HCT116 (cell line): ENCODE measurements around the gene SYNGAP1. TPM values are rescaled to one million over a fixed set of nuclear protein-coding genes. Genes with fewer than 3 reads are reported as not detected.
"Not testable (repeated sequence)": the region's sequence is repeated elsewhere in the genome, so short reads cannot be mapped to it uniquely, and the experiment has no call there.

Experiments
- ATAC-seq: fragments of 200-7000 bp; cut with Tn5 transposase; 2 replicates; pipeline ENCODE4 v1.9.1; 2020; ENCODE audit warnings: mild to moderate bottlenecking, moderate library complexity
- BruUV-seq: library from RNA; stranded (reverse); fragments of 400-500 nt; replicated peaks from 2 replicates; lab custom pipeline; 2021; lab: Mats Ljungman, UMichigan
- CTCF ChIA-PET: fragments of 300-600 bp; sonication (Branson Sonifier 250); formaldehyde crosslinking; loops from one replicate; lab custom pipeline; 2021; ENCODE audit warnings: antibody characterized with exemption; lab: Charles Lee
- POLR2A ChIA-PET: fragments of 300-600, 350-600 bp; sonication (Branson Sonifier 250); formaldehyde crosslinking; loops from one replicate; lab custom pipeline; 2021; ENCODE audit warnings: antibody characterized with exemption; lab: Charles Lee
- RAD21 ChIA-PET, 2 experiments: fragments of 300-600 bp; sonication (Branson Sonifier 250); formaldehyde crosslinking; loops; one replicate each; lab custom pipeline; 2023; ENCODE audit warnings: low total read pairs in 2 of 2; ENCODE audit not compliant: uncharacterized antibody in 2 of 2, unreplicated experiment in 2 of 2, low non-redundant PET in 1 of 2; lab: Charles Lee
- DNase-seq: peaks from one replicate; pipeline ENCODE4 v3.0.0-alpha.2; 2010; ENCODE audit warnings: low read depth, low spot score
- H2AFZ ChIP-seq: fragments of 200-600 bp; shearing (Covaris generic), sonication (generic); 2 replicates; pipeline ENCODE4 v1.6.1; 2017; ENCODE audit warnings: low read depth, mixed run types, mixed read lengths, antibody characterized with exemption, low read length; ENCODE audit not compliant: poor library complexity, severe bottlenecking
- H3K27ac ChIP-seq: 2 replicates; pipeline ENCODE4 v1.5.1; 2012; ENCODE audit warnings: low read depth, low read length
- H3K27me3 ChIP-seq: fragments of 200-600 bp; sonication (generic); 2 replicates; pipeline ENCODE4 v1.6.1; 2016; ENCODE audit warnings: mixed run types, low read length, mixed read lengths; ENCODE audit not compliant: insufficient read depth
- H3K36me3 ChIP-seq, 2 experiments: fragments of 200-500 bp in 1 of 2; fragments of 200-600 bp in 1 of 2; sonication (Bioruptor generic) in 1 of 2; sonication (generic) in 1 of 2; 2 replicates each; pipeline versions ENCODE4 v1.5.1 to v1.6.1; 2014 to 2016; ENCODE audit warnings: low read length in 2 of 2, inconsistent platforms in 1 of 2, mixed read lengths in 1 of 2, mixed run types in 1 of 2; ENCODE audit not compliant: insufficient read depth in 2 of 2, control insufficient read depth in 1 of 2
- H3K4me1 ChIP-seq, 2 experiments: fragments of 200-600 bp in 1 of 2; sonication (generic) in 1 of 2; 2 replicates each; pipeline versions ENCODE4 v1.5.1 to v1.6.1; 2012 to 2017; ENCODE audit warnings: low read length in 2 of 2, inconsistent platforms in 1 of 2, mild to moderate bottlenecking in 1 of 2, mixed read lengths in 1 of 2, mixed run types in 1 of 2, moderate library complexity in 1 of 2; ENCODE audit not compliant: insufficient read depth in 2 of 2, control insufficient read depth in 1 of 2
- H3K4me2 ChIP-seq: fragments of 200-600 bp; sonication (generic); 2 replicates; pipeline ENCODE4 v1.6.1; 2017; ENCODE audit warnings: mixed run types, low read length, mixed read lengths
- H3K4me3 ChIP-seq, 2 experiments: fragments of 200-600 bp in 1 of 2; sonication (generic) in 1 of 2; replicated peaks in 1 of 2; 2 replicates each; pipeline ENCODE4 v1.5.1; 2011 to 2016; ENCODE audit warnings: low read length in 2 of 2, control low read depth in 1 of 2, low read depth in 1 of 2, mild to moderate bottlenecking in 1 of 2, mixed read lengths in 1 of 2, mixed run types in 1 of 2
- H3K79me2 ChIP-seq: fragments of 200-600 bp; sonication (generic); 2 replicates; pipeline ENCODE4 v1.6.1; 2017; ENCODE audit warnings: mild to moderate bottlenecking, mixed run types, low read length, moderate library complexity, mixed read lengths; ENCODE audit not compliant: insufficient read depth
- H3K9ac ChIP-seq: fragments of 200-600 bp; sonication (generic); 2 replicates; pipeline ENCODE4 v1.6.1; 2016; ENCODE audit warnings: low read length, mixed read lengths
- H3K9me2 ChIP-seq: fragments of 200-600 bp; sonication (generic), shearing (Covaris generic); 2 replicates; pipeline ENCODE4 v1.6.1; 2017; ENCODE audit warnings: mixed run types, mild to moderate bottlenecking, moderate library complexity; ENCODE audit not compliant: insufficient read depth
- H3K9me3 ChIP-seq, 2 experiments: fragments of 200-500 bp in 1 of 2; fragments of 200-600 bp in 1 of 2; sonication (Bioruptor generic) in 1 of 2; sonication (generic) in 1 of 2; 2 replicates each; pipeline ENCODE4 v1.6.1; 2014 to 2017; ENCODE audit warnings: low read length in 2 of 2, mixed read lengths in 2 of 2, inconsistent platforms in 1 of 2, low read depth in 1 of 2, mild to moderate bottlenecking in 1 of 2, mixed run types in 1 of 2, moderate library complexity in 1 of 2; ENCODE audit not compliant: control insufficient read depth in 1 of 2, insufficient read depth in 1 of 2
- H4K20me1 ChIP-seq: fragments of 200-600 bp; sonication (generic), shearing (Covaris generic); 2 replicates; pipeline ENCODE4 v1.6.1; 2017; ENCODE audit warnings: mixed run types, mild to moderate bottlenecking, moderate library complexity; ENCODE audit not compliant: insufficient read depth
- CBX3 ChIP-seq: IDR thresholded peaks from 2 replicates; pipeline ENCODE4 v1.6.1; 2012; ENCODE audit warnings: low read depth
- CEBPB ChIP-seq: IDR thresholded peaks from 2 replicates; pipeline ENCODE4 v1.6.1; 2012; ENCODE audit warnings: low read depth
- ELF1 ChIP-seq: IDR thresholded peaks from 2 replicates; pipeline ENCODE4 v1.6.1; 2012; ENCODE audit warnings: low read depth, borderline replicate concordance
- SRF ChIP-seq: IDR thresholded peaks from 2 replicates; pipeline ENCODE4 v1.6.1; 2012; ENCODE audit warnings: low read depth
- TCF7L2 ChIP-seq: IDR thresholded peaks from 2 replicates; pipeline ENCODE4 v1.7.0; 2011; ENCODE audit warnings: borderline replicate concordance, inconsistent platforms; ENCODE audit not compliant: insufficient read depth, insufficient read length; ENCODE audit errors: extremely low read depth
- ZNF274 ChIP-seq: fragments of 200-500 bp; sonication (Bioruptor generic); IDR thresholded peaks from 2 replicates; pipeline ENCODE4 v1.6.1; 2014; ENCODE audit warnings: mild to moderate bottlenecking, low read depth, low read length, inconsistent platforms
- intact Hi-C: fragments of 100-400 bp; cut with micrococcal nuclease; formaldehyde crosslinking; loops from 2 replicates; pipeline ENCODE4 v1.10.0; 2022
- total RNA-seq: library from RNA; stranded (reverse); gene quantifications from one replicate; pipeline ENCODE4 v1.2.1, GENCODE V29; 2021; ENCODE audit not compliant: unreplicated experiment
- TF ChIP-seq, protein P1 (sequence below): IDR thresholded peaks from 2 replicates; pipeline ENCODE4 v1.6.1; 2012

The SYNGAP1 gene
- total RNA-seq, 1 experiment from 2014 or later: 11.5 TPM

DNA sequence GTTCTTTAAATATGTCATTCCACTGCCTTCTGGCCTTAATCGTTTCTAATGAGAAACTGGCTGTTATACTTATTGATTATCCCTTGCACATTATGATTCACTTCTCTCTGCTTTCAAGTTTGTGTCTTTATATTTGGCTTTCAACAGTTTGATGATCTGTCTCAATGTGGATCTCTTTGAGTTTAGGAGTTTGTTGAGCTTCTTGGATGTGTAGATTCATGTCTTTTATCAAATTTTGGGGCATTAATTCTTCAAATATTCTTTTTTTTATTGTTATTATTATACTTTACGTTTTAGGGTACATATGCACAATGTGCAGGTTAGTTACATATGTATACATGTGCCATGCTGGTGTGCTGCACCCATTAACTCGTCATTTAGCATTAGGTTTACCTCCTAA is 63.8 kb downstream of the SYNGAP1 start:
- DNase-seq: no peak
- H3K36me3 ChIP-seq: no peaks in the 10 kb centered on the region
- H2AFZ ChIP-seq: no peak overlapping the region
- no peaks in the 10 kb centered on the region for H3K79me2 ChIP-seq
- intact Hi-C loops: no loop called here
- H3K9me2 ChIP-seq: no peaks in the 10 kb centered on the region
- no peak overlapping the region for H3K27ac ChIP-seq
- no TSS peak for BruUV-seq
- no peak overlapping the region for H3K9ac ChIP-seq
- no peaks in the 10 kb centered on the region for H3K27me3 ChIP-seq
- CTCF ChIA-PET: no interaction called here
- H3K4me2 ChIP-seq: no peak overlapping the region
- TF ChIP-seq ZNF274 (no peak), CEBPB (no peak), TCF7L2 (no peak), SRF (no peak), ELF1 (no peak), CBX3 (no peak)
- TF ChIP-seq, protein P1, sequence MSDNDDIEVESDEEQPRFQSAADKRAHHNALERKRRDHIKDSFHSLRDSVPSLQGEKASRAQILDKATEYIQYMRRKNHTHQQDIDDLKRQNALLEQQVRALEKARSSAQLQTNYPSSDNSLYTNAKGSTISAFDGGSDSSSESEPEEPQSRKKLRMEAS: no peak
- TF ChIP-seq, all 23 proteins: peak for 0
- ATAC-seq: no peak
- peaks cover 0 to 5% of the 10 kb centered on the region in 2 experiments; a peak in 1 of 4 replicates for H3K4me1 ChIP-seq
- no peaks in the 10 kb centered on the region for H3K9me3 ChIP-seq
- H4K20me1 ChIP-seq: no peaks in the 10 kb centered on the region
- no peak overlapping the region for H3K4me3 ChIP-seq
- ChIA-PET RAD21 (no interaction called here), POLR2A (no interaction called here)

DNA sequence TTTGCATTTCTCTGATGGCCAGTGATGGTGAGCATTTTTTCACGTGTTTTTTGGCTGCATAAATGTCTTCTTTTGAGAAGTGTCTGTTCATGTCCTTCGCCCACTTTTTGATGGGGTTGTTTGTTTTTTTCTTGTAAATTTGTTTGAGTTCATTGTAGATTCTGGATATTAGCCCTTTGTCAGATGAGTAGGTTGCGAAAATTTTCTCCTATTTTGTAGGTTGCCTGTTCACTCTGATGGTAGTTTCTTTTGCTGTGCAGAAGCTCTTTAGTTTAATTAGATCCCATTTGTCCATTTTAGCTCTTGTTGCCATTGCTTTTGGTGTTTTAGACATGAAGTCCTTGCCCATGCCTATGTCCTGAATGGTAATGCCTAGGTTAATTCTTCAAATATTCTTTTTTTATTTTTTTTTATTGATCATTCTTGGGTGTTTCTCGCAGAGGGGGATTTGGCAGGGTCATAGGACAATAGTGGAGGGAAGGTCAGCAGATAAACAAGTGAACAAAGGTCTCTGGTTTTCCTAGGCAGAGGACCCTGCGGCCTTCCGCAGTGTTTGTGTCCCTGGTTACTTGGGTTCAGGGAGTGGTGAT is 64.9 kb downstream of the SYNGAP1 start:
- ATAC-seq, H3K9ac ChIP-seq, intact Hi-C loops, CTCF ChIA-PET, H3K79me2 ChIP-seq, H3K9me2 ChIP-seq, BruUV-seq, DNase-seq, H3K4me1 ChIP-seq, H2AFZ ChIP-seq, H3K4me3 ChIP-seq, H3K4me2 ChIP-seq, H4K20me1 ChIP-seq, H3K36me3 ChIP-seq, H3K9me3 ChIP-seq, H3K27me3 ChIP-seq, POLR2A ChIA-PET, H3K27ac ChIP-seq, RAD21 ChIA-PET: not testable (repeated sequence)

DNA sequence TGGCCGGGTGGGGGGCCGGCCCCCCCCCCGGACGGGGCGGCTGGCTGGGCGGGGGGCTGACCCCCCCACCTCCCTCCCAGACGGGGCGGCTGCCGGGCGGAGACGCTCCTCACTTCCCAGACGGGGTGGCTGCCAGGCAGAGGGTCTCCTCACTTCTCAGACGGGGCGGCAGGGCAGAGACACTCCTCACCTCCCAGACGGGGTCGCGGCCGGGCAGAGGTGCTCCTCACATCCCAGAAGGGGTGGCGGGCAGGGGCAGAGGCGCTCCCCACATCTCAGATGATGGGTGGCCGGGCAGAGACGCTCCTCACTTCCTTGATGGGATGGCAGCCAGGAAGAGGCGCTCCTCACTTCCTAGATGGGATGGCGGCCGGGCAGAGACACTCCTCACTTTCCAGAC is 65.8 kb downstream of the SYNGAP1 start:
- ATAC-seq, H3K9ac ChIP-seq, H4K20me1 ChIP-seq, H3K4me1 ChIP-seq, H3K9me2 ChIP-seq, RAD21 ChIA-PET, H3K27me3 ChIP-seq, H3K36me3 ChIP-seq, H3K27ac ChIP-seq, DNase-seq, H3K9me3 ChIP-seq, intact Hi-C loops, H2AFZ ChIP-seq, H3K4me3 ChIP-seq, BruUV-seq, CTCF ChIA-PET, H3K79me2 ChIP-seq, H3K4me2 ChIP-seq, POLR2A ChIA-PET: not testable (repeated sequence)
